H9 (cell line): Measurements from ENCODE around the gene DPH7. TPM values are rescaled to one million over a fixed set of nuclear protein-coding genes. Genes with fewer than 3 reads are reported as not detected.

Experiments
- DNase-seq: peaks from one replicate; pipeline ENCODE4 v3.0.0-alpha.2; 2017
- H2AFZ ChIP-seq: one replicate; pipeline ENCODE4 v1.6.1; 2013; ENCODE audit warnings: mild to moderate bottlenecking, low read length, control low read depth, moderate library complexity
- H2AK5ac ChIP-seq: 2 replicates; pipeline ENCODE4 v1.6.1; 2013; ENCODE audit warnings: low read length, control low read depth, mixed read lengths; ENCODE audit not compliant: insufficient read length
- H2BK120ac ChIP-seq: one replicate; pipeline ENCODE4 v1.6.1; 2013; ENCODE audit warnings: low read depth, mild to moderate bottlenecking, low read length, control low read depth, inconsistent platforms; ENCODE audit not compliant: poor library complexity, severe bottlenecking
- H2BK12ac ChIP-seq: 2 replicates; pipeline ENCODE4 v1.6.1; 2013; ENCODE audit warnings: low read length, control low read depth, mixed read lengths, low read depth; ENCODE audit not compliant: insufficient read length
- H2BK15ac ChIP-seq: 2 replicates; pipeline ENCODE4 v1.6.1; 2013; ENCODE audit warnings: low read depth, low read length, control low read depth
- H2BK20ac ChIP-seq: one replicate; pipeline ENCODE4 v1.6.1; 2013; ENCODE audit warnings: low read depth, mild to moderate bottlenecking, low read length, control low read depth, inconsistent platforms; ENCODE audit not compliant: poor library complexity, severe bottlenecking
- H2BK5ac ChIP-seq: 2 replicates; pipeline ENCODE4 v1.6.1; 2013; ENCODE audit warnings: low read length, control low read depth, mixed read lengths; ENCODE audit not compliant: insufficient read length
- H3K14ac ChIP-seq: 2 replicates; pipeline ENCODE4 v1.6.1; 2013; ENCODE audit warnings: low read length, control low read depth; ENCODE audit not compliant: insufficient read depth
- H3K18ac ChIP-seq: 2 replicates; pipeline ENCODE4 v1.6.1; 2013; ENCODE audit warnings: low read depth, mild to moderate bottlenecking, mixed read lengths, low read length, control low read depth; ENCODE audit not compliant: insufficient read length
- H3K23ac ChIP-seq: 2 replicates; pipeline ENCODE4 v1.6.1; 2013; ENCODE audit warnings: low read length, control low read depth, mixed read lengths, low read depth; ENCODE audit not compliant: insufficient read length
- H3K23me2 ChIP-seq: 2 replicates; pipeline ENCODE4 v1.6.1; 2013; ENCODE audit warnings: low read depth, mild to moderate bottlenecking, mixed read lengths, low read length, control low read depth; ENCODE audit not compliant: insufficient read length, poor library complexity, severe bottlenecking
- H3K27ac ChIP-seq: 2 replicates; pipeline ENCODE4 v1.5.1; 2013; ENCODE audit warnings: low read length, control low read depth, mixed read lengths, low read depth; ENCODE audit not compliant: insufficient read length
- H3K27me3 ChIP-seq: 2 replicates; pipeline ENCODE4 v1.6.1; 2013; ENCODE audit warnings: low read length, control low read depth, inconsistent platforms; ENCODE audit not compliant: insufficient read depth
- H3K4ac ChIP-seq: 2 replicates; pipeline ENCODE4 v1.6.1; 2013; ENCODE audit warnings: low read depth, mild to moderate bottlenecking, control low read depth, inconsistent platforms, low read length, moderate library complexity
- H3K4me1 ChIP-seq: 2 replicates; pipeline ENCODE4 v1.6.1; 2013; ENCODE audit warnings: low read length, control low read depth, inconsistent platforms; ENCODE audit not compliant: insufficient read depth
- H3K4me2 ChIP-seq: 2 replicates; pipeline ENCODE4 v1.6.1; 2013; ENCODE audit warnings: low read length, control low read depth, mixed read lengths; ENCODE audit not compliant: insufficient read length, insufficient read depth
- H3K56ac ChIP-seq: 2 replicates; pipeline ENCODE4 v1.6.1; 2013; ENCODE audit warnings: low read depth, mild to moderate bottlenecking, mixed read lengths, low read length, control low read depth; ENCODE audit not compliant: insufficient read length
- H3K79me1 ChIP-seq: 2 replicates; pipeline ENCODE4 v1.6.1; 2013; ENCODE audit warnings: low read depth, mild to moderate bottlenecking, moderate library complexity, low read length, control low read depth, inconsistent platforms; ENCODE audit not compliant: insufficient read depth, poor library complexity, severe bottlenecking
- H3K79me2 ChIP-seq: 2 replicates; pipeline ENCODE4 v1.6.1; 2013; ENCODE audit warnings: low read length, control low read depth, inconsistent platforms; ENCODE audit not compliant: insufficient read depth
- H3K9ac ChIP-seq: 2 replicates; pipeline ENCODE4 v1.6.1; 2013; ENCODE audit warnings: low read length, control low read depth, mixed read lengths; ENCODE audit not compliant: insufficient read length; ENCODE audit errors: extremely low read depth
- H3K9me3 ChIP-seq: one replicate; pipeline ENCODE4 v1.6.1; 2013; ENCODE audit warnings: low read depth, low read length, inconsistent platforms; ENCODE audit not compliant: control insufficient read depth
- H3T11ph ChIP-seq: one replicate; pipeline ENCODE4 v1.6.1; 2013; ENCODE audit warnings: mild to moderate bottlenecking, low read length, control low read depth, inconsistent platforms
- H4K20me1 ChIP-seq: one replicate; pipeline ENCODE4 v1.6.1; 2013; ENCODE audit not compliant: control insufficient read depth, insufficient read length, insufficient read depth
- H4K5ac ChIP-seq: 2 replicates; pipeline ENCODE4 v1.6.1; 2013; ENCODE audit warnings: low read depth, mild to moderate bottlenecking, mixed read lengths, low read length, control low read depth; ENCODE audit not compliant: insufficient read length
- H4K8ac ChIP-seq: replicated peaks from 2 replicates; pipeline ENCODE4 v1.6.1; 2013; ENCODE audit warnings: low read length, control low read depth, mixed read lengths, low read depth; ENCODE audit not compliant: insufficient read length
- H4K91ac ChIP-seq: 2 replicates; pipeline ENCODE4 v1.6.1; 2013; ENCODE audit warnings: low read depth, mild to moderate bottlenecking, moderate library complexity, mixed read lengths, low read length, control low read depth; ENCODE audit not compliant: insufficient read length
- H3K27ac Mint-ChIP-seq, 3 experiments: 2 replicates in 2 of 3; 3 replicates in 1 of 3; pipeline ENCODE4 v1.8.0; 2020 to 2021; ENCODE audit warnings: mixed read lengths in 3 of 3, mild to moderate bottlenecking in 1 of 3, moderate library complexity in 1 of 3
- H3K27me3 Mint-ChIP-seq: 2 replicates; pipeline ENCODE4 v1.8.0; 2021; ENCODE audit warnings: low read depth, mild to moderate bottlenecking, moderate library complexity, mixed read lengths
- H3K36me3 Mint-ChIP-seq, 3 experiments: 2 replicates in 2 of 3; 3 replicates in 1 of 3; pipeline ENCODE4 v1.8.0; 2020 to 2021; ENCODE audit warnings: low read depth in 3 of 3, mixed read lengths in 3 of 3; ENCODE audit not compliant: insufficient read depth in 1 of 3
- H3K4me1 Mint-ChIP-seq, 2 experiments: 2 replicates each; pipeline ENCODE4 v1.8.0; 2020; ENCODE audit warnings: mixed read lengths in 2 of 2
- H3K4me3 Mint-ChIP-seq, 2 experiments: 2 replicates in 1 of 2; 3 replicates in 1 of 2; pipeline ENCODE4 v1.8.0; 2020 to 2021; ENCODE audit warnings: mild to moderate bottlenecking in 2 of 2, mixed read lengths in 2 of 2, moderate library complexity in 1 of 2
- H3K9me3 Mint-ChIP-seq, 2 experiments: 2 replicates in 1 of 2; 3 replicates in 1 of 2; pipeline ENCODE4 v1.8.0; 2020; ENCODE audit warnings: mild to moderate bottlenecking in 2 of 2, mixed read lengths in 2 of 2, moderate library complexity in 1 of 2
- WGBS: extraction: QIAGEN DNeasy Blood & Tissue Kit; methylation state at CpG from one replicate; pipeline ENCODE4 v1.1.7; 2013; ENCODE audit warnings: missing lambda C conversion rate, low lambda C conversion rate, mixed read lengths; ENCODE audit not compliant: insufficient read length; ENCODE audit errors: extremely low coverage; 5-methylcytosine and 5-hydroxymethylcytosine counted together
- total RNA-seq: library from RNA; stranded (reverse); gene quantifications from 2 replicates; pipeline ENCODE4 v1.2.1, GENCODE V29; 2021
- TF ChIP-seq, protein P1 (sequence below): fragments of 200-600 bp; sonication (generic); conservative IDR thresholded peaks from 3 replicates; pipeline ENCODE4 v1.8.0; 2021; ENCODE audit warnings: antibody characterized with exemption, mild to moderate bottlenecking

Gene DPH7
- total RNA-seq, 1 experiment from 2014 or later: 51.3 TPM

- no peak overlapping the region for H3K27ac ChIP-seq
- no peak overlapping the region for H3K18ac ChIP-seq
- no peak overlapping the region for H2BK12ac ChIP-seq
- H3K4me1 Mint-ChIP-seq: peaks cover 31 to 38% of the 10 kb centered on the region in 2 experiments
- peaks cover 4% of the 10 kb centered on the region; the same call in 1 of the 2 replicates for H3K4me1 ChIP-seq
- H4K5ac ChIP-seq: no peak overlapping the region
- H2AK5ac ChIP-seq: no peak overlapping the region
- H3K9me3 Mint-ChIP-seq: no peaks in the 10 kb centered on the region
- TF ChIP-seq, protein P1, sequence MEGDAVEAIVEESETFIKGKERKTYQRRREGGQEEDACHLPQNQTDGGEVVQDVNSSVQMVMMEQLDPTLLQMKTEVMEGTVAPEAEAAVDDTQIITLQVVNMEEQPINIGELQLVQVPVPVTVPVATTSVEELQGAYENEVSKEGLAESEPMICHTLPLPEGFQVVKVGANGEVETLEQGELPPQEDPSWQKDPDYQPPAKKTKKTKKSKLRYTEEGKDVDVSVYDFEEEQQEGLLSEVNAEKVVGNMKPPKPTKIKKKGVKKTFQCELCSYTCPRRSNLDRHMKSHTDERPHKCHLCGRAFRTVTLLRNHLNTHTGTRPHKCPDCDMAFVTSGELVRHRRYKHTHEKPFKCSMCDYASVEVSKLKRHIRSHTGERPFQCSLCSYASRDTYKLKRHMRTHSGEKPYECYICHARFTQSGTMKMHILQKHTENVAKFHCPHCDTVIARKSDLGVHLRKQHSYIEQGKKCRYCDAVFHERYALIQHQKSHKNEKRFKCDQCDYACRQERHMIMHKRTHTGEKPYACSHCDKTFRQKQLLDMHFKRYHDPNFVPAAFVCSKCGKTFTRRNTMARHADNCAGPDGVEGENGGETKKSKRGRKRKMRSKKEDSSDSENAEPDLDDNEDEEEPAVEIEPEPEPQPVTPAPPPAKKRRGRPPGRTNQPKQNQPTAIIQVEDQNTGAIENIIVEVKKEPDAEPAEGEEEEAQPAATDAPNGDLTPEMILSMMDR: peak; percentile 48; the same call in 1 of the 3 replicates
- no peak overlapping the region for H3K9ac ChIP-seq
- H3K14ac ChIP-seq: no peak overlapping the region
- H3K79me2 ChIP-seq: peaks cover 49% of the 10 kb centered on the region; the same call in 1 of the 2 replicates
- no peak overlapping the region for H2BK5ac ChIP-seq
- H3K4ac ChIP-seq: no peak overlapping the region
- no peak overlapping the region for H4K8ac ChIP-seq
- no peak for DNase-seq
- H3K4me2 ChIP-seq: no peak overlapping the region
- H2BK15ac ChIP-seq: no peak overlapping the region
- no peaks in the 10 kb centered on the region for H4K20me1 ChIP-seq
- no peaks in the 10 kb centered on the region for H3K79me1 ChIP-seq
- WGBS: no CpG with 5 or more reads among the region's 6 CpGs
- no peak overlapping the region for H2AFZ ChIP-seq
- H3K23me2 ChIP-seq: peaks cover 5% of the 10 kb centered on the region
- peaks cover 22 to 25% (median 24%) of the 10 kb centered on the region in 3 experiments; a peak in 6 of 7 replicates for H3K36me3 Mint-ChIP-seq
- no peak overlapping the region for H4K91ac ChIP-seq
- H3K27me3 Mint-ChIP-seq: no peaks in the 10 kb centered on the region
- H2BK120ac ChIP-seq: no peak overlapping the region
- no peaks in the 10 kb centered on the region for H3K9me3 ChIP-seq
- H2BK20ac ChIP-seq: no peak overlapping the region
- H3K23ac ChIP-seq: no peak overlapping the region
- peak overlapping the region in 2 of 3 experiments; percentile 71 to 92; a peak in 4 of 7 replicates for H3K27ac Mint-ChIP-seq
- H3K4me3 Mint-ChIP-seq: peak overlapping the region; percentile 22 to 64
- no peak overlapping the region for H3K56ac ChIP-seq
- no peaks in the 10 kb centered on the region for H3K27me3 ChIP-seq
- no peak overlapping the region for H3T11ph ChIP-seq
Measured at GRCh38 chr9:137621131-137621757, 42.5 kb upstream of the DPH7 start.
